NK-92 (cell line): ENCODE data around the gene ATRN.
"Not testable (repeated sequence)": the region's sequence is repeated elsewhere in the genome, so short reads cannot be mapped to it uniquely, and the experiment has no call there.

Experiments
- DNase-seq: peaks from one replicate; lab custom pipeline; 2025; ENCODE audit not compliant: unreplicated experiment; lab: John Stamatoyannopoulos, UW

Gene ATRN

DNA sequence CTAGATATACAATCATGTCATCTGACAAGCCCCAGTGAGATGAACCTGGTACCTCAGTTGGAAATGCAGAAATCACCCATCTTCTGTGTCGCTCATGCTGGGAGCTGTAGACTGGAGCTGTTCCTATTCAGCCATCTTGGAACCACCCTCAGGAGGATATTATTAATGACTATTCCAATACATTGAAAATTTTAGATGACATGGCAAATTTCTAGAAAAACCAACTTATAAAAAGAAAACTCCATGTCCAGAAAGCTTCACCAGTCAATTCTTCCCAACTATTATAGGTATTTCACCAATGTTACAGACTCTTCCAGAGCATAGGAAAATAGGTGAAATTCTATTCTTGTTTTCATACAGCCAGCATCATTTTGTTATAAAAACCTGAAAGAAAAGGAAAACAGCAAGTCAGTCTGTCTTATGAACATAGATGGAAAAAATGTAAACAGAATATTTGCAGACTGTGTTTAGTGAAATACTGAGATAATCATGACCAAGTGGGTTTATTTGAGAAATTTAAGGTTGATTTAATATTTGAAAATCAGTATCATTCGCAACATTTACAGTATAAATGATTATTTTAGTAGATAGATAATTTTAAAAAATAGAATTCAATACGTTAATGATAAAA is 43.3 kb downstream of the ATRN start:
- DNase-seq = no peak

GRCh38 chr20:3515379-3516170 is 44.8 kb downstream of the ATRN start:
- DNase-seq = no peak

- DNase-seq = no peak
These were observed 51.3 kb downstream of the ATRN start for GRCh38 chr20:3521852-3522740.

DNA sequence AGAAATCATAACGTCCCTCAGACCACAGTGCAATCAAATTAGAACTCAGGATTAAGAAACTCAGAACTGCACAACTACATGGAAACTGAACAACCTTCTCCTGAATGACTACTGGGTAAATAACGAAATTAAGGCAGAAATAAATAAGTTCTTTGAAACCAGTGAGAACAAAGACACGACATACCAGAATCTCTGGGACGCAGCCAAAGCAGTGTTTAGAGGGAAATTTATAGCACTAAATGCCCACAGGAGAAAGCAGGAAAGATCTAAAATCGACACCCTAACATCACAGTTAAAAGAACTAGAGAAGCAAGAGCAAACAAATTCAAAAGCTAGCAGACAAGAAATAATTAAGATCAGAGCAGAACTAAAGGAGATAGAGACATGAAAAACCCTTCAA is 53.9 kb downstream of the ATRN start:
- not testable (repeated sequence) for DNase-seq

DNA sequence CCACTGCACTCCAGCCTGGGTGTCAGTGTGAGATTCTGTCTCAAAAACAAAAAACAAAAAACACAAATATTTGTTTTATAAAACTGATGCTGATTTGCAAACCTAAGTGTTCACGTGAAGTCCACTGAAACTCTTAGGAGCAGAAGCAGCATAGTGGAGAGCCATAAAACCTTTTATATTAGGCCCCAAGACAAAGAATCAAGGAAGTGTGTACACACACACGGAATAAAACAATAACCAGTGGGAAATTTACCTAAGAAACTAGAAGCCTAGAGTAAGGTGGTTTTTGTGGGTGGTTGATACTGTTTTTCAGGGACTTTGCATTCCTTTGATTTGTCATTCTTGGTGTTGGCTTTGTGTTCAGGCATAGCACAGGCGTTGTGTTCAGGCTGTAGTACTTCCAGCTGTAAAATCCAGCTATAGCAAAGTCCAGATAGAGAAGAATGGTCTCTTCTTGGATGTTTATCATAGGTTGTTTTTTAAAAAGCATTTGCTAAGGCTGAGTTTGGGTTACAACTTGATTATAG is 61.3 kb downstream of the ATRN start:
- no peak for DNase-seq

DNA sequence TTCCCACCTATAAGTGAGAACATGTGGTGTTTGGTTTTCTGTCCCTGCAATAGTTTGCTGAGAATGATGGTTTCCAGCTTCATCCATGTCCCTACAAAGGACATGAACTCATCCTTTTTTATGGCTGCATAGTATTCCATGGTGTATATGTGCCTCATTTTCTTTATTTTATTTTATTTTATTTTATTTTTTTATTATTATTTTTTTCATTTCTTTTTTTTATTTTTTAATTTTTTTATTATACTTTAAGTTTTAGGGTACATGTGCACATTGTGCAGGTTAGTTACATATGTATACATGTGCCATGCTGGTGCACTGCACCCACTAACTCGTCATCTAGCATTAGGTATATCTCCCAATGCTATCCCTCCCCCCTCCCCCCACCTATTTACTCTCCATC is 66.9 kb downstream of the ATRN start:
- not testable (repeated sequence) for DNase-seq

- DNase-seq = no peak
These were observed 68.7 kb downstream of the ATRN start for GRCh38 chr20:3539311-3540107.

DNA sequence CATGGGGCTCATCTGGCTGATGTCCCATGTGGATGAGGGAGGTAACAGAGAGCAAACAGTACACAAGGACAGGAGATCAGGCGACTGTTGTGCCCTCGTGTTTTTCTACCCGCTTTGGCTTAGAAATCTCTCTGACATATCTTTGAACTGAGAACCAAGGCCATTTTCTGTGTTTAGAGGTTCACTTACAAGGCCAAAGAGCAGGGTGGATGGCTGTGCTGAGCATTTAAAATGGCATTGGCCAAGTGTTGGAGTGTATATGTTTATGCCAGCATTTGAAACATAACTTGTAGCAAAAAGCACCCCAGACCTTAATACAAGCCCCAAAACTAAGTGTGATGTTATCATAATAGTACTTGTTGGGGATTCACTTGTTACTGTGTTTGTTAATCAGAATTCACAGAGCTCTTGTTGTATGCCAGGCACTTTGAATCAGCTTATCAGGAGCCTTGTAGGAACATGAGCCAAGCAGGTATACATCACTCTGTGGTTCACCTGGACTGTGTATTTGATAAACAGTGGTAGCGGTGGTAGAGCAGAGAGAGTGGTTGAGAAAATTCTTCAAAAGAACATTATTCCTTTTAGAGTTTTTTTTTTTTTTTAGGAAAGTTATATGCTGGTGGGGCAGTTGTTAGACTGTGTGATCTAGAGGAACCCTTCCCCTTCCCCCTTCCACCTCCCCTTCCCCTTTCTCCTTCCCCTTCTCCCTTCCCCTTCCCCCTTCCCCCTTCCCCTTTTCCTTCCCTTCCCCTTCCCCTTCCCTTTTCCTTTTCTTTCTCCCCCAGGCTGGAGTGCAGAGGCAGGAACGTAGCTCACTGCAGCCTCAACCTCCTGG is 71.3 kb downstream of the ATRN start:
- no peak for DNase-seq

DNA sequence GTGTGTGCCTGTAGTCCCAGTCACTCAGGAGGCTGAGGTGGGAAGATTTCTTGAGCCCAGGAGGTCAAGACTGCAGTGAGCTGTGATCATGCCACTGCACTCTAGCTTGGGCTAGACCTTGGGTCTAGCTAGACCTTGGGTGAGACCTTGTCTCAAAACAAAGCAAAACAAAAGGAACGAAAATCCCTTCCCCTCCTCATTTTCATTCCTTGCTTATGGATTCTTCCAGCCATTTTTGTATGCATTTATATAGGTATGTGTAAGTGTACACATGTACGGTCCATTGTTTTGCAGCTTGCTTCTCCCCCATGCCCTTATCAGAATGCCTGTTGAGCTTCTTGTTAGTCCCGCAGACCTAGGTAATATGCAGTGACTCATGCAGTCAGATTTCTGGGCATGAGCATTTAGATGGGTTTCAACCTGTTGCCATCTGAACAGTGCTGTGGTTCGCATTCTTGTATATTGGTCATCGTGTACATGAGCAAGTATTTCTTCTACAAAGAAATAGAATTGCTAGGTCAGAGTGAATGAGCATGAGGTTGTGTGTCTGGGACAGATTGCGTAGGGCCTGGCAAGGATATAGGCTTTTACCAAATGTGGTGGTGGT is 73.2 kb downstream of the ATRN start:
- no peak for DNase-seq

- no peak for DNase-seq
These were observed 74.6 kb downstream of the ATRN start for GRCh38 chr20:3545401-3545925.

- DNase-seq = no peak
These were observed 77.1 kb downstream of the ATRN start for GRCh38 chr20:3547906-3548305.

DNA sequence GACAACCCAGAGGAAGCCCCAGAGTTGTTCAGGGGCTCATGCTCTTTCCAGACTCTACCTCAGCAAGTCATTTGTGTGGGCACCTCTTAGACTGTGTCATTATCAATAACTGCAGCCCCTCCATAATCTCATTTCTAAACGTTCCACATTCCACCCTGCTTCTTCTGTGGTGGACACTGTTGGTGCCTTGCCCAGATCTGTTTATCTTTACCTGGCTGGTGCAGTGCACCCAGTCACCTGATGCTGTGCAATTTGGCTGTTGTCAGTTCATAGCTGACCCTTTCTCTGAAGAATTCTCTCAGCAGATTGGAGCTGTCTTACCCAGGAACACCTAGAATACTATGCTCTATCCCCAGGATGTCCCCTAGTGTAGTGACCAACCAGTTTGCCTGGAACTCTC is 80.0 kb downstream of the ATRN start:
- no peak for DNase-seq

DNA sequence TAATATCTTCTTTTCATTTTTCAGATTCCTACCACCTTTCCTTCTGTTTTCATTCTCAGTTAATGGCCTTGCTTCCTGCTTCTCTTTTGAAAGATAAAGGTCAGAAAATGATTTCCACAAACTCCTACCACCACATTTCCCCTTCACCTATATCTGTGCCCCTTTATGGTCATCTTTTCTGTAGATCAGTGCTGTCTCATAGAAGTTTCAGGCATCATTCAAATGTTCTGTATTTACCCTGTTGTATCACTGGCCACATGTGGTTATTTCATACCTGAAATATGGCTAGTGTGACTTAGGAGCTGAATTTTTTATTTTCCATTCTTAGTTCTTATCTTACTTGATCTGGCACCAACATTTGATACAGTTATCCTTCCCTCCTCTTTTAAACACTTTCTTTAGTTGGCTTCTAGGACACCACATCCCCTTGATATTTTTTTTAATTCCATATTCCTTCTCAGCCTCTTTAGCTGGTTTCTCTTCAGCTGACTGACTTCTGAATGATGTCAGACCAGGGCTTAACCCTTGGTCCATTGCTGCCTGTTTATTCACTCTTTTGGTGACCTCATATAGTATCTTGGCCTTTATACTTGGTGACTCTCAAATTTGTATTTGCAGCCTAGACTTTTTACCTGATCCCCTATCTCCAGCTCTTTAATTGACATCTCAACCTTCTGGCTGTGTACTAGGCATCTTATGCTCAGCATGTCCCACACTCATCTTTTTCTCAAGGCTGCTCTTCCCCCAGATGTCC is 81.0 kb downstream of the ATRN start:
- no peak for DNase-seq

DNA sequence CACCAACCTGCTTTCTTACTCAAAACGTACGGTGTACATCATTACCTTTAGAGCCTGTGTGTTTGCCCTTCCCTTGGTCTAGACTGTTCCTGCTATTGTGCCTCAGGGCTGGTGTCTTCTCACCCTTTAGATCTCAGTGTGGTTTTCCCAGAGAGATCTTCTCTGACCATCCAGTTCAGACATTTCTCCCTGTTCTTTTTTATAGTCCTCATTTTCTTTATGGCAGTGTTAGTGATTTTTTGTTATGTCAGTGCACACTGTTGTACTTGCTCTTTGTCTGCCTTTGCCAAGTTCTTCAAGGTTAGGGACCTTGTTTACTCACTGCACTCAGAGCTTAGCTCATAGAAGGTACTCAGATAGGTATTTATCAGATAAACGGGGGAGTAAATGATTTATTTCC is 82.8 kb downstream of the ATRN start:
- DNase-seq = no peak

GRCh38 chr20:3557237-3557785 is 86.5 kb downstream of the ATRN start:
- DNase-seq = no peak

- no peak for DNase-seq
These were observed 88.4 kb downstream of the ATRN start for GRCh38 chr20:3559231-3559630.

GRCh38 chr20:3559637-3560036 is 88.8 kb downstream of the ATRN start:
- DNase-seq = no peak

DNA sequence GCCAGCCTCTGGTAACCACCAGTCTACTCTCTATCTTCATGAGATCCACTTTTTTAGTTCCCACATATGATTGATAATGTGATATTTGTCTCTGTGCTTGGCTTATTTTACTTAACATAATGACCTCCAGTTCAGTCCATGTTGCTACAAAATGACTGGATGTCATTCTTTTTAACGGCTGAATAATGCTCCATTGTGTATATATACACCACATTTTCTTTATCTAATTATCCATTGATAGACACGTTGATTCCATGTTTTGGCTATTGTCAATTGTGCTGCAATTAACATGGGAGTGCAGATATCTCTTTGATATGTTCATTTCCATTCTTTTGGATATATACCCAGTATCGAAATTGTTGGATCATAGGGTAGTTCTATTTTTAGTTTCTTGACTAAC is 89.3 kb downstream of the ATRN start:
- no peak for DNase-seq
